H1 (cell line): ENCODE data around the gene MMP11.

Experiments
- CEBPB ChIP-seq: IDR thresholded peaks from 2 replicates; pipeline ENCODE4 v1.6.1; 2012; ENCODE audit warnings: low read depth, low read length
- CREB1 ChIP-seq: IDR thresholded peaks from 2 replicates; pipeline ENCODE4 v1.6.1; 2012; ENCODE audit warnings: inconsistent platforms
- EP300 ChIP-seq, 2 experiments: IDR thresholded peaks; 1 replicate in 1 of 2; 2 replicates in 1 of 2; pipeline ENCODE4 v1.6.1; 2011 to 2012; ENCODE audit warnings: low read depth in 2 of 2, low read length in 2 of 2, mild to moderate bottlenecking in 2 of 2, borderline replicate concordance in 1 of 2, inconsistent platforms in 1 of 2, moderate library complexity in 1 of 2
- EZH2 ChIP-seq: fragments of 200-600 bp; sonication (generic); IDR thresholded peaks from 2 replicates; pipeline ENCODE4 v1.7.1; 2012; ENCODE audit warnings: low read depth, mild to moderate bottlenecking, moderate library complexity, low read length, inconsistent platforms; ENCODE audit not compliant: severe bottlenecking
- HDAC6 ChIP-seq: IDR thresholded peaks from one replicate; pipeline ENCODE4 v1.7.1; 2012; ENCODE audit warnings: low read depth, mild to moderate bottlenecking, inconsistent platforms, low read length, moderate library complexity
- POLR2AphosphoS5 ChIP-seq: IDR thresholded peaks from 2 replicates; pipeline ENCODE4 v1.6.1; 2011; ENCODE audit warnings: low read depth, low read length
- RFX5 ChIP-seq: IDR thresholded peaks from 2 replicates; pipeline ENCODE4 v1.6.1; 2011; ENCODE audit warnings: low read depth, low read length, improper control_type of control experiment, borderline replicate concordance
- TF ChIP-seq, protein P1 (sequence below), 3 experiments: IDR thresholded peaks; 1 replicate in 2 of 3; 2 replicates in 1 of 3; pipeline versions ENCODE4 v1.5.1 to v1.6.1; 2011; ENCODE audit warnings: low read length in 3 of 3, mild to moderate bottlenecking in 3 of 3, inconsistent platforms in 2 of 3, low read depth in 1 of 3, moderate library complexity in 1 of 3; ENCODE audit not compliant: insufficient read depth in 1 of 3; ENCODE audit errors: control extremely low read depth in 1 of 3

DNA sequence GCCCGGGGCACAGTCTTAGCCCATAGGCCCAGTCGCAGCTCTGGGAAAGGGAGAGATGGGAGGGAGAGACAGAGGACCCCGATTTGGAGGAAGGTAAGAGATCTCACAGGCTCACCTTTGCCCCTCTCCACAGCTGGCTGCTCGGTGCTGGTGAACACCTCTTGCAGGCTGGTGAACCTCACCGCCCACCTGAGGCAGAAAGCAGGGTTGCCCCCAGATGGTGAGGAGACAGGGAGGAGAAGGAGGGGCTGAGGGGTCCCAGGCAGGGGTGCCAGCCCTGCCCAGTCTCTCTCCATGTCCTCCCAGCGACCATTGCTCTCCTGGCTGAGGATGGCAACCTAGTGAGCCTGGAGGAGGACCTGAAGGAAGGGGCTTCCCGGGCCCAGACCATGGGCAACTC lies 8.7 kb upstream of the MMP11 start:
- no peak for TF ChIP-seq EP300 (IDR thresholded peaks at IDR 0.05; ENCODE audit: borderline replicate concordance in 1 of 2, low read depth in 2 of 2, low read length in 2 of 2)
- TF ChIP-seq, protein P1, sequence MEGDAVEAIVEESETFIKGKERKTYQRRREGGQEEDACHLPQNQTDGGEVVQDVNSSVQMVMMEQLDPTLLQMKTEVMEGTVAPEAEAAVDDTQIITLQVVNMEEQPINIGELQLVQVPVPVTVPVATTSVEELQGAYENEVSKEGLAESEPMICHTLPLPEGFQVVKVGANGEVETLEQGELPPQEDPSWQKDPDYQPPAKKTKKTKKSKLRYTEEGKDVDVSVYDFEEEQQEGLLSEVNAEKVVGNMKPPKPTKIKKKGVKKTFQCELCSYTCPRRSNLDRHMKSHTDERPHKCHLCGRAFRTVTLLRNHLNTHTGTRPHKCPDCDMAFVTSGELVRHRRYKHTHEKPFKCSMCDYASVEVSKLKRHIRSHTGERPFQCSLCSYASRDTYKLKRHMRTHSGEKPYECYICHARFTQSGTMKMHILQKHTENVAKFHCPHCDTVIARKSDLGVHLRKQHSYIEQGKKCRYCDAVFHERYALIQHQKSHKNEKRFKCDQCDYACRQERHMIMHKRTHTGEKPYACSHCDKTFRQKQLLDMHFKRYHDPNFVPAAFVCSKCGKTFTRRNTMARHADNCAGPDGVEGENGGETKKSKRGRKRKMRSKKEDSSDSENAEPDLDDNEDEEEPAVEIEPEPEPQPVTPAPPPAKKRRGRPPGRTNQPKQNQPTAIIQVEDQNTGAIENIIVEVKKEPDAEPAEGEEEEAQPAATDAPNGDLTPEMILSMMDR (IDR thresholded peaks at IDR 0.05; ENCODE audit: control extremely low read depth in 1 of 3, insufficient read depth in 1 of 3, low read depth in 1 of 3, low read length in 3 of 3) = no peak
- no peak for TF ChIP-seq CEBPB
- TF ChIP-seq RFX5 = no peak
- TF ChIP-seq EZH2 = no peak
- TF ChIP-seq CREB1 = no peak
- no peak for TF ChIP-seq HDAC6
- no peak for TF ChIP-seq POLR2AphosphoS5
